Endothelial cell of umbilical vein (primary cell): ENCODE results near the gene BTN2A1. TPM values are rescaled to one million over a fixed set of nuclear protein-coding genes. Genes with fewer than 3 reads are reported as not detected.

Experiments used
- BruUV-seq: library from RNA; stranded (reverse); fragments of 400-500 nt; replicated peaks from 2 replicates; lab custom pipeline; 2021; lab: Mats Ljungman, UMichigan
- CTCF ChIA-PET: fragments of 300-600, 350-600 bp; sonication (Branson Sonifier 250); formaldehyde crosslinking; loops from one replicate; lab custom pipeline; 2021; ENCODE audit warnings: antibody characterized with exemption, inconsistent platforms; lab: Charles Lee
- POLR2A ChIA-PET: fragments of 300-600, 350-600 bp; sonication (Branson Sonifier 250); formaldehyde crosslinking; loops from one replicate; lab custom pipeline; 2021; ENCODE audit warnings: antibody characterized with exemption, inconsistent platforms; lab: Charles Lee
- DNase-seq: peaks from one replicate; pipeline ENCODE4 v3.0.0-alpha.2; 2011; ENCODE audit warnings: low read depth, low spot score
- FAIRE-seq: peaks from 2 replicates; lab custom pipeline; 2011; peaks lifted over from hg19 to GRCh38; lab: Jason Lieb, UNC
- H2AFZ ChIP-seq: 2 replicates; pipeline ENCODE4 v1.6.0; 2012; ENCODE audit warnings: low read depth, low read length, control low read depth, inconsistent platforms
- H3K27ac ChIP-seq: 2 replicates; pipeline ENCODE4 v1.5.1; 2011; ENCODE audit warnings: low read depth, mild to moderate bottlenecking, control low read depth, low read length, moderate library complexity; ENCODE audit not compliant: insufficient read depth
- H3K27me3 ChIP-seq, 2 experiments: 2 replicates each; pipeline versions ENCODE4 v1.6.0 to v1.6.1; 2011; ENCODE audit warnings: low read length in 2 of 2, mixed read lengths in 1 of 2; ENCODE audit not compliant: control insufficient read depth in 2 of 2, insufficient read depth in 2 of 2
- H3K36me3 ChIP-seq, 2 experiments: 2 replicates in 1 of 2; 3 replicates in 1 of 2; pipeline ENCODE4 v1.5.1; 2011; ENCODE audit warnings: low read length in 2 of 2, mild to moderate bottlenecking in 1 of 2, moderate library complexity in 1 of 2; ENCODE audit not compliant: control insufficient read depth in 2 of 2, insufficient read depth in 2 of 2; ENCODE audit errors: extremely low read depth in 1 of 2
- H3K4me1 ChIP-seq: 3 replicates; pipeline ENCODE4 v1.5.1; 2011; ENCODE audit warnings: mild to moderate bottlenecking, low read length; ENCODE audit not compliant: control insufficient read depth, insufficient read depth; ENCODE audit errors: extremely low read depth
- H3K4me2 ChIP-seq: 2 replicates; pipeline ENCODE4 v1.6.1; 2011; ENCODE audit warnings: low read length, control low read depth, mixed read lengths; ENCODE audit not compliant: insufficient read depth
- H3K4me3 ChIP-seq, 3 experiments: fragments of 200-600 bp in 1 of 3; sonication (generic), shearing (Covaris generic) in 1 of 3; replicated peaks in 1 of 3; 2 replicates each; pipeline ENCODE4 v1.5.1; 2011 to 2016; ENCODE audit warnings: control low read depth in 3 of 3, low read length in 3 of 3, mild to moderate bottlenecking in 2 of 3, inconsistent platforms in 1 of 3, low read depth in 1 of 3, moderate library complexity in 1 of 3; ENCODE audit not compliant: insufficient read depth in 1 of 3
- H3K79me2 ChIP-seq: 2 replicates; pipeline ENCODE4 v1.6.0; 2012; ENCODE audit warnings: low read length, inconsistent platforms; ENCODE audit not compliant: control insufficient read depth, insufficient read depth
- H3K9ac ChIP-seq: replicated peaks from 2 replicates; pipeline ENCODE3; 2011; ENCODE audit warnings: low read length, control low read depth; ENCODE audit not compliant: insufficient read depth; ENCODE audit errors: extremely low read depth
- H3K9me1 ChIP-seq: replicated peaks from 3 replicates; pipeline ENCODE4 v1.6.0; 2011; ENCODE audit warnings: mild to moderate bottlenecking, low read length; ENCODE audit not compliant: control insufficient read depth, insufficient read depth; ENCODE audit errors: extremely low read depth
- H3K9me3 ChIP-seq: replicated peaks from 2 replicates; pipeline ENCODE4 v1.5.1; 2012; ENCODE audit warnings: low read length, inconsistent platforms; ENCODE audit not compliant: control insufficient read depth, insufficient read depth
- H4K20me1 ChIP-seq: replicated peaks from 2 replicates; pipeline ENCODE3; 2011; ENCODE audit warnings: mild to moderate bottlenecking, low read length; ENCODE audit not compliant: control insufficient read depth, insufficient read depth; ENCODE audit errors: extremely low read depth
- EZH2 ChIP-seq: IDR thresholded peaks from 2 replicates; pipeline ENCODE4 v1.6.1; 2012; ENCODE audit warnings: borderline replicate concordance, low read depth, mild to moderate bottlenecking, moderate library complexity, low read length, inconsistent platforms; ENCODE audit not compliant: severe bottlenecking
- FOS ChIP-seq: IDR thresholded peaks from 2 replicates; pipeline ENCODE4 v1.6.1; 2011; ENCODE audit warnings: mild to moderate bottlenecking, low read length, moderate library complexity, borderline replicate concordance; ENCODE audit not compliant: insufficient read depth
- GATA2 ChIP-seq: IDR thresholded peaks from 2 replicates; pipeline ENCODE4 v1.7.0; 2011; ENCODE audit warnings: low read depth, mild to moderate bottlenecking, moderate library complexity, mixed read lengths, low read length; ENCODE audit not compliant: insufficient read length, insufficient read depth
- MYC ChIP-seq: IDR thresholded peaks from one replicate; pipeline ENCODE4 v1.6.1; 2011; ENCODE audit warnings: mild to moderate bottlenecking, low read depth, low read length
- POLR2A ChIP-seq: IDR thresholded peaks from 2 replicates; pipeline ENCODE4 v1.6.1; 2012; ENCODE audit warnings: low read depth, mild to moderate bottlenecking, control low read depth, low read length
- POLR2AphosphoS5 ChIP-seq: IDR thresholded peaks from 2 replicates; pipeline ENCODE4 v1.6.1; 2012; ENCODE audit warnings: low read depth, mild to moderate bottlenecking, control low read depth, low read length, moderate library complexity; ENCODE audit not compliant: insufficient read depth
- dilution Hi-C: fragments of 300-500 bp; cut with MboI; formaldehyde crosslinking; loops from one replicate; pipeline ENCODE4 v1.15.0; 2019; ENCODE audit warnings: low sequenced_read_pairs; ENCODE audit not compliant: extremely low pct_ligation_motif_present
- intact Hi-C: fragments of 100-400 bp; cut with micrococcal nuclease; formaldehyde crosslinking; loops from one replicate; pipeline ENCODE4 v1.10.0; 2022
- polyA plus RNA-seq, 4 experiments: library from polyadenylated mRNA; depleted of rRNA in 3 of 4; stranded (reverse) in 3 of 4; unstranded in 1 of 4; fragments of >200 nt; gene quantifications; 2 replicates each; pipeline versions ENCODE4 v1.2.1 to v1.2.3, GENCODE V29; 2011 to 2012; ENCODE audit warnings: missing spikeins in 1 of 4
- total RNA-seq: library from RNA; stranded (reverse); gene quantifications from 2 replicates; pipeline ENCODE4 v1.2.3, GENCODE V29; 2021
- TF ChIP-seq, protein P1 (sequence below): IDR thresholded peaks from 2 replicates; pipeline ENCODE4 v1.6.1; 2011; ENCODE audit not compliant: insufficient read depth, insufficient read length
- TF ChIP-seq, protein P2 (sequence below), 2 donors: IDR thresholded peaks; 1 replicate in 1 of 2; 2 replicates in 1 of 2; pipeline ENCODE4 v1.5.1; 2011; ENCODE audit warnings: low read length in 2 of 2, mild to moderate bottlenecking in 2 of 2, moderate library complexity in 2 of 2, control low read depth in 1 of 2, inconsistent platforms in 1 of 2, low read depth in 1 of 2; ENCODE audit not compliant: insufficient read depth in 1 of 2; ENCODE audit errors: extremely low read depth in 1 of 2

The BTN2A1 gene
- total and polyA plus RNA-seq, 2 donors (not counting 3 experiments of a cell fraction or from before 2014, with no cell fraction given) = 25.1 to 31.9 TPM

DNA sequence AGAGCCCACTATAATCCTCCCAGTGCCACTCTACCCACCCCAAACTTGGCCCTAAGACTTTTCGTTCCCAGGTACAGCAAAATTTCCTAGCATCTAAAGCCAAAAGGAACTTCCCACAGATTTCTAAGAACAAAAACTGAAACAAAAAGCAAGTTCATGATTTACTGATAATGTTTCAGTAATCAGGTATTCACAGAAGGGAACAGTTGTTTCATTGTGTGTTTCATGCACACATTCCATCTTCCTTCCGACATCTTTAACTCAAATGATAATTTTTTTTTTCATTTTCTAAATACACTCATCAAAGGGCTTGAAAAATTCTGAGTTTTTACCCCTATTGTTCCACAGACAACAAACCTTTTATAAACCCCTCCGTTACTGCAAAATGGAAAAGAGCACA is 36.4 kb downstream of the BTN2A1 start:
- Histone ChIP-seq H3K4me1 (no peaks in the 10 kb centered on the region), H3K9ac (no peak overlapping the region), H3K4me2 (no peak overlapping the region), H3K4me3 (no peak overlapping the region), H4K20me1 (no peaks in the 10 kb centered on the region), H3K36me3 (no peaks in the 10 kb centered on the region), H3K9me1 (no peaks in the 10 kb centered on the region), H3K79me2 (no peaks in the 10 kb centered on the region), H3K27me3 (peaks cover 11 to 30% of the 10 kb centered on the region in 2 experiments), H2AFZ (no peak overlapping the region), H3K9me3 (no peaks in the 10 kb centered on the region), H3K27ac (no peak overlapping the region)
- TF ChIP-seq, protein P1, sequence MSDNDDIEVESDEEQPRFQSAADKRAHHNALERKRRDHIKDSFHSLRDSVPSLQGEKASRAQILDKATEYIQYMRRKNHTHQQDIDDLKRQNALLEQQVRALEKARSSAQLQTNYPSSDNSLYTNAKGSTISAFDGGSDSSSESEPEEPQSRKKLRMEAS = no peak
- TF ChIP-seq, protein P2, sequence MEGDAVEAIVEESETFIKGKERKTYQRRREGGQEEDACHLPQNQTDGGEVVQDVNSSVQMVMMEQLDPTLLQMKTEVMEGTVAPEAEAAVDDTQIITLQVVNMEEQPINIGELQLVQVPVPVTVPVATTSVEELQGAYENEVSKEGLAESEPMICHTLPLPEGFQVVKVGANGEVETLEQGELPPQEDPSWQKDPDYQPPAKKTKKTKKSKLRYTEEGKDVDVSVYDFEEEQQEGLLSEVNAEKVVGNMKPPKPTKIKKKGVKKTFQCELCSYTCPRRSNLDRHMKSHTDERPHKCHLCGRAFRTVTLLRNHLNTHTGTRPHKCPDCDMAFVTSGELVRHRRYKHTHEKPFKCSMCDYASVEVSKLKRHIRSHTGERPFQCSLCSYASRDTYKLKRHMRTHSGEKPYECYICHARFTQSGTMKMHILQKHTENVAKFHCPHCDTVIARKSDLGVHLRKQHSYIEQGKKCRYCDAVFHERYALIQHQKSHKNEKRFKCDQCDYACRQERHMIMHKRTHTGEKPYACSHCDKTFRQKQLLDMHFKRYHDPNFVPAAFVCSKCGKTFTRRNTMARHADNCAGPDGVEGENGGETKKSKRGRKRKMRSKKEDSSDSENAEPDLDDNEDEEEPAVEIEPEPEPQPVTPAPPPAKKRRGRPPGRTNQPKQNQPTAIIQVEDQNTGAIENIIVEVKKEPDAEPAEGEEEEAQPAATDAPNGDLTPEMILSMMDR (IDR thresholded peaks at IDR 0.05; ENCODE audit: extremely low read depth in 1 of 2, insufficient read depth in 1 of 2, low read depth in 1 of 2, low read length in 2 of 2) = no peak
- no peak for TF ChIP-seq EZH2
- TF ChIP-seq GATA2 = no peak
- TF ChIP-seq FOS = no peak
- no peak for TF ChIP-seq POLR2AphosphoS5
- TF ChIP-seq MYC = no peak
- no peak for TF ChIP-seq POLR2A
- intact Hi-C loops = no loop called here
- DNase-seq = no peak
- no peak for FAIRE-seq
- BruUV-seq = no TSS peak
- POLR2A ChIA-PET = no interaction called here
- dilution Hi-C loops = no loop called here
- CTCF ChIA-PET = interaction anchor here (1.0 kb wide), 1 partner anchor 152 kb away, joined by 7 read pairs; no protein-coding TSS in a partner anchor
